Memory B cell (primary cell): ENCODE results near the gene IQCF2.
"Not testable (repeated sequence)": the region's sequence is repeated elsewhere in the genome, so short reads cannot be mapped to it uniquely, and the experiment has no call there.

Experiments
- ATAC-seq: fragments of 150-1000 bp; cut with Tn5 transposase; 2 replicates; pipeline ENCODE4 v1.10.0; 2021; ENCODE audit warnings: low read depth, mild to moderate bottlenecking, moderate library complexity
- DNase-seq, 2 donors: peaks; one replicate each; pipeline ENCODE4 v3.0.0; 2022; ENCODE audit warnings: low spot score in 2 of 2
- H3K27ac Mint-ChIP-seq: one replicate; pipeline ENCODE4 v1.8.0; 2022; ENCODE audit warnings: mild to moderate bottlenecking, moderate library complexity, mixed read lengths
- H3K27me3 Mint-ChIP-seq: one replicate; pipeline ENCODE4 v1.8.0; 2022; ENCODE audit warnings: mixed read lengths
- H3K36me3 Mint-ChIP-seq: one replicate; pipeline ENCODE4 v1.8.0; 2022; ENCODE audit warnings: mild to moderate bottlenecking, mixed read lengths
- H3K4me1 Mint-ChIP-seq: one replicate; pipeline ENCODE4 v1.8.0; 2022; ENCODE audit warnings: mixed read lengths
- H3K4me3 Mint-ChIP-seq: one replicate; pipeline ENCODE4 v1.8.0; 2022; ENCODE audit warnings: mild to moderate bottlenecking, moderate library complexity, mixed read lengths
- H3K9me3 Mint-ChIP-seq: one replicate; pipeline ENCODE4 v1.8.0; 2022; ENCODE audit warnings: mixed read lengths

The IQCF2 gene

DNA sequence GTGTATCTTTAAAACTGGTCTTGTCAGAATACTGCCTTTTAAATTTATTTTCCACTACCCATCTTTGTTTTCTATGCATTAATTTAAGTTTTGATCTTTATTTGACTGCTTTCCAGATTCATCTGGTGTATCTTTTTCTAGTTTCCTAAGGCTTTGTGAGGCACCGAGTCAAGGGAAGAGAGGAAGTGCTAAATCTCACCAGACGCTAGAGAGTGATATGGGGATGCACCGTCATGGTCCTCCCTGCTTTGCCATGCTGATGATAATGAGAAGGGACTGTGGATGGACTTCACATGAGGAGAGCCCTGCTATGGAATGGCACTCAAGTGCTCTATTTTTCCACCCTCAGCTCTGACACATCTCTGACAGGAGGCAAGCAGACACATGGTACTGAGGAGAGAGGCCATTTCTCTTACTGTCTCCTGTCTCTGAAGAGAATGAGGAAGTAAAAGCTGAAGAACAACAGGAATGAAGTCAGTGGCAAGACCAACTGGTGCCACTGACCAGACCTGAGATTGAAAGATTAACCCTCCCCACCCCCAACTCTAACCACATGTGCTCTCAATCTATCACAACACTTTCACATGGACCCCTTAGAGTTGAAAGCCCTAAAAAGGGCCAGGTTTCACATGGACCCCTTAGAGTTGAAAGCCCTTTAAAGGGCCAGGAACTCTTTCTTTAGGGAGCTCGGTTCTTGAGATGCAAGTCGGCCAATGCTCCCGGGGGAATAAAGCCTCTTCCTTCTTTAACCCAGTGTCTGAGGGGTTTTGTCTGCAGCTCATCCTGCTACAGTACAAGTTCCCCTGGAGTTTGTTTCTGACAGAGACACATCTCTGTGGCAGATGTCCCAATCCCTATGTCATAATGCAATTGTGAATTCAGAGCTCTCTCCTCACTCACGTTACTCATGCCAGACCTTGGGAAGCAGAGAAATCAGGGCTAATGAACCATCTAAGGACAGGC lies at the start of gene IQCF2:
TSS of gene IQCF2 (plus strand) at position 913 of the 963 bp plus-strand sequence. CDS start 52 bp downstream, outside the sequence.
- H3K27ac Mint-ChIP-seq, result peak within 1 kb of the TSS; percentile 15

DNA sequence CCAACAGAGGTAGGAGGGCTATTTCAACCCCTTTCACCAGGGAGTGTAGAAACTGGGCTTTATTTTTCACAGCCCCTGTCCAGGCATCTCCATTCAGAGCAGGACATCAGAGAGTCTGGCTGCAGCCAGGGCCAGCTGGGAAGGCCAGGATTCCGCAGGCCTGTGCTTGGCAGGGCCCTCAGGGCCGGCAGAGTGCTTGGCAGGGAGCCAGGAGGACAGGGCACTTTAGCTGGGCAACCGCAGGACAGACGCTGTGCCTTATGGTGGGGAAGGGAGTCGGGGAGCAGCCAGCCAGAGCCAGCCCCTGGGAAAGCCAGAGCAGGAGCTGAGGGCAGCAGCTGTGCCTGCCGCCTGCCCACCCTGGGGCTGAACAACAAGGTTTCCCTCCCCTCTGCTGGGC lies 47.9 kb upstream of the IQCF2 start:
- Mint-ChIP-seq H3K4me1 (no peaks in the 10 kb centered on the region), H3K27ac (no peak overlapping the region), H3K4me3 (no peak overlapping the region), H3K27me3 (peaks cover 19% of the 10 kb centered on the region), H3K36me3 (peaks cover 3% of the 10 kb centered on the region), H3K9me3 (peaks cover 1% of the 10 kb centered on the region)
- DNase-seq (no peak), ATAC-seq (no peak)

More for the DNA sequence above, at the start of gene IQCF2:
- DNase-seq (no peak), ATAC-seq (peak; percentile 43)
- peaks cover 14% of the 10 kb centered on the region for H3K4me1 Mint-ChIP-seq
- H3K4me3 Mint-ChIP-seq, result no peak within 1 kb of the TSS
- H3K27me3 Mint-ChIP-seq, result no peaks in the 10 kb centered on the region
- H3K9me3 Mint-ChIP-seq, result no peaks in the 10 kb centered on the region
- no peaks in the 10 kb centered on the region for H3K36me3 Mint-ChIP-seq

DNA sequence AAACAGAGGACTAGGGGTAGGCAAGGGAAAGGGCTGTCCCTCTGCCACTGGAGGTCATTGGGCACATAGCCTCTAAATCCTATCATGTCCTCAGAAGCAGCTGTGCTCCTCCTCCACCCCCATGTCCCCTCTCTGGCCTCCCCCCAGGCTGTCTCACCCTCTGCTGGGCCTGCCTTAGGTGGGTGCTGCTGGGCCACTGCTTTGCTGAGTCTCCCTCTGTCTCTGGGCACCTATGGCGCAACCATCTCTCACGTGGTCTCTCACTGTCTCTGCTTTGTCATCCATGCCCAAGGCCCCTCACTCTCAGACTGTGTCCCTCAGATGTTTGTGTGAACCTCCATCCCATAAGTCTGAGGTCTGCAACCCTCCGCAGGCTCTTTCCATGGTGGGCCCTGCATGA lies 47.4 kb upstream of the IQCF2 start:
- peaks cover 3% of the 10 kb centered on the region for H3K36me3 Mint-ChIP-seq
- H3K27me3 Mint-ChIP-seq, result peaks cover 20% of the 10 kb centered on the region
- H3K4me1 Mint-ChIP-seq, result no peaks in the 10 kb centered on the region
- no peaks in the 10 kb centered on the region for H3K9me3 Mint-ChIP-seq
- DNase-seq (no peak), ATAC-seq (no peak)
- H3K4me3 Mint-ChIP-seq, result no peak overlapping the region
- no peak overlapping the region for H3K27ac Mint-ChIP-seq

DNA sequence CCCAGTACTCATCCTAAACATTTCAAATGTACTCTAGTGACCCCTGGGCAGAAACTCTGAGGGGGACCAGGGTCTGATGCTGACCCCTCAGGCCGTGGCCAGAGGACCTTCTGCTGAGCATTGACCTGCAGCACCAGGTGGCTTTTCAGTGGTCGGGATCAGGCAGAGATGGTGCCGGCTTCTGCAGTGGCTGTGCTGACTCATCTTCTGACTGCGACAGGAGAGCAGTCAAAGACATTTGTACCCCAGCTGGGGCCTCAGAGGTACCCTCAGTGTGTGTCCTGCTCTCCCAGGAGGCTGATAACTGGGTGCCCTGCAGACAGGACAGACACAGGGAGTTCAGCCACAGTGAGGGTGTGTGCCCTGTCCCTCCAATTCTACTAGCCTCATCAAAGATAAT lies 45.8 kb upstream of the IQCF2 start:
- ATAC-seq (no peak), DNase-seq (no peak)
- H3K9me3 Mint-ChIP-seq, result no peaks in the 10 kb centered on the region
- peaks cover 3% of the 10 kb centered on the region for H3K36me3 Mint-ChIP-seq
- no peaks in the 10 kb centered on the region for H3K4me1 Mint-ChIP-seq
- no peak overlapping the region for H3K4me3 Mint-ChIP-seq
- no peak overlapping the region for H3K27ac Mint-ChIP-seq
- H3K27me3 Mint-ChIP-seq, result peaks cover 31% of the 10 kb centered on the region

DNA sequence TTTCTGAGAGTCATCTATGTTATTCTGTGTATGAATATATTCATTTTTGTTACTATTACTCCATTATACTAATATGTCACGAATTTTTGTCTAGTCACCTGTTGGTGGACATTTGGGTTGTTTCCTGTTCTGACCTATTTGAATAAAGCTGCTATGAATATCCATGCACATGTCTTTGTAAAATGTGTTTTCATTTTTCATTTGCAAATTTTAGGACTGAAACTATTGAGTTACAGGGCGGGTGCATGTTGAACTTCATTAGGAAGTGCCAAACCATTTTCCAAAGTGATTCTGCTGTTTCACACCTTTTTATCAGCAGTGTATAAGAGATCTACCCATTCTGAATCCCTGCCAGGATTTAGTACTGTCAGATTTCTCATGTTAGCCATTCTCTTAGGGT lies 44.7 kb upstream of the IQCF2 start:
- no peak overlapping the region for H3K4me3 Mint-ChIP-seq
- H3K27me3 Mint-ChIP-seq, result peaks cover 34% of the 10 kb centered on the region
- DNase-seq (no peak), ATAC-seq (no peak)
- H3K36me3 Mint-ChIP-seq, result peaks cover 4% of the 10 kb centered on the region
- H3K27ac Mint-ChIP-seq, result no peak overlapping the region
- no peaks in the 10 kb centered on the region for H3K4me1 Mint-ChIP-seq
- H3K9me3 Mint-ChIP-seq, result peaks cover 1% of the 10 kb centered on the region

DNA sequence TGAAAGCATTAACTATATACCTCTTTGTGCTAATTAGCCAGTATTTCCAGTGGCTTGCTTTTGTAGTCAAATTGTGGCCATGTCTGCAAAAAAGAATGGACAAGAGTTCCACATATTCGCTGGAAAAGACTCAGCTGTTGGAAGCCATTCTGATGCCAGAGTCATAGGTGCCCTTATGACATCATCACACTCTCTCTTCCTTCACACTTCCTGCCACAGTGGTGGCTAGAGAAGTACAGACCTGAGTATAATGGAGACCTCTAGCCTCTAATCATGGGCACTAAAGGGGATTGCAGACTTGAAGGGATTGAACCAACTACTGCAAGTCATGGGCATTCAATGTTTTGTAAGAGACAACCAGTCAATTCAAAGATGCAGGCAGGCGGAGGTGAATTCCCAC lies 44.0 kb upstream of the IQCF2 start:
- Mint-ChIP-seq H3K9me3 (peaks cover 3% of the 10 kb centered on the region), H3K27ac (no peak overlapping the region), H3K27me3 (peaks cover 36% of the 10 kb centered on the region), H3K36me3 (peaks cover 5% of the 10 kb centered on the region), H3K4me3 (no peak overlapping the region), H3K4me1 (no peaks in the 10 kb centered on the region)
- DNase-seq (no peak), ATAC-seq (no peak)

DNA sequence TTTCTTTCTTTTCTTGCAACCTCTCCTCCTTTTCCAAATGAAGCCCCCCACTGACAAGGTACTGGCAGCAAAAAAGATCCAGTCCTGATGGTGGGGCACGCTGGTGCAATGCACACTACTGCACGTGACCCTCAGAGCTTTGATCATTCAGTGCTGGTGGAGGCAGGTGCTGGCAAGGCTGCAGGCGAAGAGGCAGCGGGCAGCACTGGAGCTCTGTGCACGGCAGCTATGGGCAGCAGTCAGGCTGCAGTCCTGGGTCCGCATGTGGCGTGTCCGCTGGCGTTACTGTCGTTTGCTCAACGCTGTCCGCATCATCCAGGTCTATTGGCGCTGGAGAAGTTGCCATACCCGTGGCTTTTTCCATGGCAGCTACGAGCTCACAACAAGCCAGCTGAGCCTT lies 42.3 kb upstream of the IQCF2 start:
- Mint-ChIP-seq H3K27me3 (peaks cover 41% of the 10 kb centered on the region), H3K36me3 (peaks cover 5% of the 10 kb centered on the region), H3K9me3 (peaks cover 3% of the 10 kb centered on the region), H3K4me3 (no peak overlapping the region), H3K4me1 (no peaks in the 10 kb centered on the region), H3K27ac (no peak overlapping the region)
- ATAC-seq (no peak), DNase-seq (no peak)

DNA sequence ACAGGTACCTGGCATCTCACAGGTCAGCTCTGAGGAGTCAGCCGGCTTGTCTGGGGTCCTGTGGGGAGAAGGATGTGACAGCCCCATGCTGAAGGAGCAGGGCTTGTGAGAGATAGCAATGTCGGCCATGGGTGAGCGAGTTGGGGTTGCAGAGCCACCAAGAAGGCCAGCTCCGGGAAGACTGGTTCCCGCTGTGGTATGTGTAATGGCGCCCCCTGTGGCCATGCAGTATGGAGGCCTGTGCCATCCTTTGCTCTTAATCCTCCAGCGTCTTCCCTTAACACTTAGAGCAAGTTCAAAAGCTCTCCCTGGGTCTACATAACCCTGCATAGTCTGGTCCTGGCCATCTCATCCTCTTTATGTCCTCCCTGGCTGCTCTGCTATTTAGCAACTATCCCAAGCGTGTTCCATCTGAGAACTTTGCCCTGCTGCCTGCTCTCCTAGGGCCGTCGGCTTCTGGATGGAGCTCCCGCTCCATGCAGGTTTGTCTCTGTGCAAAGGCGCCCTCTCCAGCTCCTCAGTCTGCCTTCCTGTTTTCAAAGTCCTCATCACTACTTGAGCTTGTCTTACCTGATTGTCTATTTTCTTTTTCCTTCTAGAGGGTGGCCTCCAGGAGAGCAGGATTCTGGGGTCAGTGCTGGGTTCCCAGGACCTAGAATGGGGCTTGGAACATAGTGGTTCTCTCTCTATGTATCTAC lies 41.6 kb upstream of the IQCF2 start:
- Mint-ChIP-seq H3K4me3 (no peak overlapping the region), H3K27ac (no peak overlapping the region), H3K9me3 (peaks cover 3% of the 10 kb centered on the region), H3K4me1 (no peaks in the 10 kb centered on the region), H3K27me3 (peaks cover 38% of the 10 kb centered on the region), H3K36me3 (peaks cover 5% of the 10 kb centered on the region)
- DNase-seq (no peak), ATAC-seq (no peak)

DNA sequence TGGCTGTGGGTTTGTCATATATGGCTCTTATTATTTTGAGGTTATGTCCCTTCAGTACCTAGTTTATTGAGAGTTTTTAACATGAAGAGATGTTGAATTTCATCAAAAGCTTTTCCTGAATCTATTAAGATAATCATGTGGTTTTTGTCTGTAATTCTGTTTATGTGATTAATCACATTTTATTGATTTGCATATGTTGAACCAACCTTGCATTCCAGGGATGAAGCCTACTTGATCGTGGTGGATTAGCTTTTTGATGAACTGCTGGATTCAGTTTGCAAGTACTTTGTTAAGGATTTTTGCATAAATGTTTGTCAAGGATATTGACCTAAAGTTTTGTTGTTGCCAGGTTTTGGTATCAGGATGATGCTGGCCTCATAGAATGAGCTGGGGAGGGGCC lies 33.1 kb upstream of the IQCF2 start:
- no peaks in the 10 kb centered on the region for H3K9me3 Mint-ChIP-seq
- no peak overlapping the region for H3K27ac Mint-ChIP-seq
- no peaks in the 10 kb centered on the region for H3K36me3 Mint-ChIP-seq
- ATAC-seq, result no peak
- H3K27me3 Mint-ChIP-seq, result peaks cover 9% of the 10 kb centered on the region
- no peak for DNase-seq
- H3K4me1 Mint-ChIP-seq, result no peaks in the 10 kb centered on the region
- H3K4me3 Mint-ChIP-seq, result no peak overlapping the region

DNA sequence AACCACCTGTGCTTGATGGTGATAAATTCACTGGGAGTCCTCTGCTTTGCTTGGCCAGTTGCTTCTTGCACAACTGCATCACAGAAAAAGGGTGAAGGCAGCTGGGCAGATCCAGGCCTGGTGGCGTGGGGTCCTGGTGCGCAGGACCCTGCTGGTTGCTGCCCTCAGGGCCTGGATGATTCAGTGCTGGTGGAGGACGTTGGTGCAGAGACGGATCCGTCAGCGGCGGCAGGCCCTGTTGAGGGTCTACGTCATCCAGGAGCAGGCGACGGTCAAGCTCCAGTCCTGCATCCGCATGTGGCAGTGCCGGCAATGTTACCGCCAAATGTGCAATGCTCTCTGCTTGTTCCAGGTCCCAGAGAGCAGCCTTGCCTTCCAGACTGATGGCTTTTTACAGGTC lies 31.1 kb upstream of the IQCF2 start:
- DNase-seq, result no peak
- peaks cover 3% of the 10 kb centered on the region for H3K9me3 Mint-ChIP-seq
- ATAC-seq, result no peak
- H3K4me1 Mint-ChIP-seq, result no peaks in the 10 kb centered on the region
- no peak overlapping the region for H3K27ac Mint-ChIP-seq
- H3K4me3 Mint-ChIP-seq, result no peak overlapping the region
- peaks cover 13% of the 10 kb centered on the region for H3K27me3 Mint-ChIP-seq
- H3K36me3 Mint-ChIP-seq, result no peaks in the 10 kb centered on the region

DNA sequence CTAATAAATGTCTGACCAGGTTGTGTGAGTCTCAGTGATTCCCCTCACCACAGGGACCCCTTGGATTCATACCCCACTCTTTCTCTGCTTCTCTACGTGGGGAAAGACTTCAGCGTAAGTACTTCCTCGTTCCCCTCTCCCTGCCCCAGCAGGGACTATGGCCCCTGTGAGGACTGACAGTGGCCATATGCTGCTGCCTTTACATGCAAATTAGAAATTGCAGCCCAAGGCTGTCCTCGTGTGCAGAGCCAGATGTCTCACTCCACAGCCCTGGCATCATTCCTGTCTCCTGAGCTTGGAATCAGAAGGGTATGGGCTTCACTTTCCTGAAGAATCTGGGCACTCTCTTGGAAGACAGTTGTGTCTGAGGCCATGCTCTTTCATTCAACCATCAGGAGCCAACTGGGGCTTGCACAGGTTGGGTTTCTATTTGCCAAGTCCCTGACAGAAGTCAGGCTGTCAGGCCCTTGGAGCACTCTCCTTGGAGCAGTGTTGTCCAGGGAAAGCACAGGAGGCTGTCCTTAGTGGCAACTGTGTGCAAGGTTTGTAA lies 30.5 kb upstream of the IQCF2 start:
- H3K4me1 Mint-ChIP-seq, result no peaks in the 10 kb centered on the region
- no peak for DNase-seq
- peaks cover 13% of the 10 kb centered on the region for H3K27me3 Mint-ChIP-seq
- H3K27ac Mint-ChIP-seq, result no peak overlapping the region
- no peak for ATAC-seq
- H3K36me3 Mint-ChIP-seq, result no peaks in the 10 kb centered on the region
- H3K4me3 Mint-ChIP-seq, result no peak overlapping the region
- H3K9me3 Mint-ChIP-seq, result peaks cover 3% of the 10 kb centered on the region

DNA sequence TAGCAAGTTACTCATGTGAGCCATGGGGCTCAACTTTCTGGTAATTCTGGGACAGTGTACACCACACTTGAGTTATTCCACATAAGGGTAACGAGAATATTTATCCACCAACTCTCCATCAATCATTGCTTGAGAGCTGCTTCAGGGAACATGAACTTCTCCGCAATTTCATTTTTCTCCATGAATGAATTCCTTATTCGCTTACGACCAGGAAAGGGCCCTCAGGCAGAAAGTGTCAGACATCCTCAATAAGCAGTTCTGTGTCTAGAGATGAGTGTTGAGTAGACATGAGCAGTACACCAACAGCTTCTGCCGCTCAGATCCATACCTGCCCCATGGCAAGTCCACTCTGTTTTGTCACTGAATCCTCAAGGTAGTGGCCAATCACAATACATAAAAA lies 24.8 kb upstream of the IQCF2 start:
- Mint-ChIP-seq H3K27ac (no peak overlapping the region), H3K36me3 (no peaks in the 10 kb centered on the region), H3K4me1 (no peaks in the 10 kb centered on the region), H3K27me3 (peaks cover 10% of the 10 kb centered on the region), H3K4me3 (no peak overlapping the region), H3K9me3 (peaks cover 3% of the 10 kb centered on the region)
- ATAC-seq (no peak), DNase-seq (no peak)

DNA sequence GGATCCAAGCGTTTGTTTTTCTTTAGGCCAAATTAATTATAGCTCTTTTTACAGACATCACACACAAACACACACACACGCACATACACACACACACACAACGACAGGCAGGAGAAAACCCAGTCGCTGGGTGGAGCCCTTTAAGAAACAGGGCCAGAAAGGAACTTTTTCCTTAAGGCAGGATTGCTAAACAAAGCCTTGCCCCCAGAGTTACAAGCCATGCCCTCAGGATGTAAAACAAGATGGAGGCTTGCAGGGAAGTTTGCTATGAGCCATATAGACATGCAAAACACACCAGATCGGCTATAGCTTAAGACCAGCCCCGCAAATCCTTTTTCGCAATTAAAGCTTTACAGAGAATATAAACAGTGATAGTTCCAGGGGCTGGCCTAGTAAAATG lies 16.3 kb upstream of the IQCF2 start:
- Mint-ChIP-seq H3K4me1 (no peaks in the 10 kb centered on the region), H3K36me3 (no peaks in the 10 kb centered on the region), H3K27me3 (peaks cover 10% of the 10 kb centered on the region), H3K27ac (no peak overlapping the region), H3K4me3 (no peak overlapping the region), H3K9me3 (peaks cover 12% of the 10 kb centered on the region)
- no peak for DNase-seq
- ATAC-seq, result no peak

DNA sequence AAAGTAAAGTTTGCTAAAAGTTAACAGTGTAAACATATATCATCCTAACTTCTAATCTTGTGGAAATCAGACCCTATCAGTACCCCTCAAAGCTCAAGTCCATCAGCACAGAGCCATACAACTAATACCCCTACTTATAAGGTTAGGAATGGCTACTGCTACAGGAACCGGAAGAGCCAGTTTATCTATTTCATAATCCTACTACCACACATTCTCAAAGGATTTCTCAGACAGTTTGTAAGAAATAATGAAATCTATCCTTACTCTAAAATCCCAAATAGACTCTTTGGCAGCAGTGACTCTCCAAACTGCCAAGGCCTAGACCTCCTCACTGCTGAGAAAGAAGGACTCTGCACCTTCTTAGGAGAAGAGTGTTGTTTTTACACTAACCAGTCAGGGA lies 6.0 kb upstream of the IQCF2 start:
- not testable (repeated sequence) for H3K36me3 Mint-ChIP-seq, H3K27ac Mint-ChIP-seq, H3K27me3 Mint-ChIP-seq, H3K4me3 Mint-ChIP-seq, ATAC-seq, H3K9me3 Mint-ChIP-seq, H3K4me1 Mint-ChIP-seq, DNase-seq
